ENCODE results near the gene POP7.
A peak's percentile ranks its signal among the peaks of the same experiment; 100 is the strongest.
"Not testable (repeated sequence)": the region's sequence is repeated elsewhere in the genome, so short reads cannot be mapped to it uniquely, and the experiment has no call there.

POP7 gene

DNA sequence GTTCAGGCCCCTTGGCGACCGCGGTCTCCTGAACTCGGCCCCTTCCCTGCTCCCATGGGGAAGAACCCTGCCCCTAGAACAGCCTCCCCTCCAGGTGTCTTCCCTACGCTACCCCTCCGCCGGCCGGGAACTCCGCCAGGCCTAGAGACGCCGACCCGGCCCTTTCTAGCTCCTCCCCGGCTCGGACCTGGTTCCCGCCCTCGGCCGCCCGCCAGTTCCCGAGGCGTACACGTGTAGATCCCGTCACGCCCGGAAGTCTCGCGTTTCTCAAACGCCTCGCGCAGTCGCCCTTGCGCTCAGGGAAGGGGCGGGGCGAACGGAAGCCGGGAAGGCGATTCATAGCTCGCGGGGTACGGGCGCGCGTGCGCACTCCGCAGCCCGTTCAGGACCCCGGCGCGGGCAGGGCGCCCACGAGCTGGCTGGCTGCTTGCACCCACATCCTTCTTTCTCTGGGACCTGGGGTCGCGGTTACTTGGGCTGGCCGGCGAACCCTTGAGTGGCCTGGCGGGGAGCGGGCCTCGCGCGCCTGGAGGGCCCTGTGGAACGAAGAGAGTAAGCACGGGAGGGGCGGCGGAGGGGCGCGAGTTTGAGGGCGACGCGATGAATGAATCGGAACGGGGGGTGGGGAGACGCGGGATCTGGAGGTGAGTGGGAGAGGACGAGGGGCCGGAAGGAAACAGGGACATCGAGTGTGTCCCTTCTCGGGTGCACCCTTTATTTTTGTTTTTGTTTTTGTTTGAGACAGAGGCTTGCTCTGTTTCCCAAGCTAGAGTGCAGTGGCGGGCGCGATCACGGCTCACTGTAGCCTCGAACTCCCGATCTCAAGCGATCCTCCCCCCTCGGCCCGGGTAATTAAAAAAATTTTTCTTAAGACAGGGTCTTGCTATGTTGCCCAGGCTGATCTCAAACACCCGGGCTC is at the start of gene POP7:
Gene POP7, plus strand, starts transcription at position 369 of the 919 bp plus-strand sequence. CDS start 710 bp downstream, outside the sequence.
- peak; percentile 97 for FAIRE-seq

DNA sequence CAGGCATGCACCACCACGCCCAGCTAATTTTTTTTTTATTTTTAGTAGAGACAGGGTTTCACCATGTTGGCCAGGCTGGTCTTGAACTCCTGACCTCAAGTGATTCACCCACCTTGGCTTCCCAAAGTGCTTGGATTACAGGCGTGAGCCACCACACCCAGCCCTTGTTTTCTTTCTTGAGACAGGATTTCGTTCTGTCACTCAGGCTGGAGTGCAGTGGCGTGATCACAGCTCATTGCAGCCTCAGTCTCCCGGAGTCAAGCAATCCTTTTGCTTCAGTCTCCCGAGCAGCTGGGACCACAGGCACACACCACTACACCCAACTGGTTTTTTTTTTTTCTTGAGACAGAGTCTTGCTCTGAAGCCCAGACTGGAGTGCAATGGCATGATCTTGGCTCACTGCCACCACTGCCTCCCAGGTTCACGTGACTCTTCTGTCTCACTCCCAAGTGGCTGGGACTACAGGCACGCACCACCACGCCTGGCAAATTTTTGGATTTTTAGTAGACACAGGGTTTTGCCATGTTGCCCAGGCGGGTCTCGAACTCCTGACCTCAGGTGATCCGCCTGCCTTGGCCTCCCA is 43.6 kb upstream of the POP7 start:
- FAIRE-seq, result not testable (repeated sequence)

DNA sequence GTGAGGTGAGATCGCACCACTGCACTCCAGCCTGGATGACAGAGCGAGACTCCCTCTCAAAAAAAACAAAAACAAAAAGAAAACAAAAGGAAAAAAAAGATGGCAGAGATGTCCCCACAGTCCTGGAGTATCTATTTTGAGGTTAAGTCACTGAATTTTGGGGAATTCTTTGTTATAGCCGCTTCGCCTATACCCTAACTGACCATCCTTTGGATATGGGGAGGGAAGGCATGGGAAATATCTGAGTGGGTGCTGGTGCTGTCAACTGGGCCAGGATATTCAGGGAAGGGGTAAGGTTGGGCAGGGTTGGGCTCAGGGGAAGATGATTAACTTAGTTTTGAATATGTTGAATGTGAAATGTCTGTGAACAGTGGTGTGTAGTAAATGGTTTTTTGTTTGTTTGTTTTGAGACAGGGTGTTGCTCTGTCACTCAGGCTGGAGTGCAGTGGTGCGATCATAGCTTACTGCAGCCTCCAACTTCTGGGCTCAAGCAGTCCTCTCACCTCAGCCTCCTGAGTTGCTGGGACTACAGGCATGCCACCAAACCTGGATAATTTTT is 40.7 kb upstream of the POP7 start:
- no peak for FAIRE-seq

DNA sequence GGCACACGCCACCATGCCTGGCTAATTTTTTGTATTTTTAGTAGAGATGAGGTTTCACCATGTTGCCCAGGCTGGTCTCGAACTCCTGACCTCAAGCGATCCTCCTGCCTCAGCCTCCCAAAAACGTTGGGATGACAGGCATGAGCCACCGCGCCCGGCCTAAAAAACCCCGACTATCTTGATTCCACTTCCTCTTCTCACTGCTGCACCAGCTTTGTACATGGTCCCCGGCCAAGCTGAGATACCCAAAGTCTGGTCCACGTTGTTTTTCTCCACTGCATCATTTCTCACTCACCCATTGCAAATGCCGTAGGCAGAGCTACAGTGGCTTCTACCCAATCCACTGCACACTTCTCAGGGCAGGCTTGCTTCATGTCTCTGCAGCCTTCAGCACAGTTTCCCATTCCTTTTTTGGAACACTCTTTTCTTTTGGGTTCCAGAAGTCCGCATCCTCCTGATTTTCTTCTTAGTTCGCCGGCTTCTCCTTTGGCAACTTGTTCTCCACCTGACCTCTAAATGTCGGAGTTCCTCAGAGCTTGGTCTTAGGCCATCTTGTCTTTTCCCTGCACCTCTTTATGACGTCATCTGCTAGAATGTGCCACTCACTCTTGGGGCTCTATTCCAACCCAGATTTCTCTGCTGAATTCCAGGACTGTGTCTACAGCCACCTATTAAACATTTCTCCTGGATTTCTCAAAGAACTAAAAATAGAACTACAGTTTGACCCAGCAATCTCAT is 38.4 kb upstream of the POP7 start:
- FAIRE-seq, result no peak

DNA sequence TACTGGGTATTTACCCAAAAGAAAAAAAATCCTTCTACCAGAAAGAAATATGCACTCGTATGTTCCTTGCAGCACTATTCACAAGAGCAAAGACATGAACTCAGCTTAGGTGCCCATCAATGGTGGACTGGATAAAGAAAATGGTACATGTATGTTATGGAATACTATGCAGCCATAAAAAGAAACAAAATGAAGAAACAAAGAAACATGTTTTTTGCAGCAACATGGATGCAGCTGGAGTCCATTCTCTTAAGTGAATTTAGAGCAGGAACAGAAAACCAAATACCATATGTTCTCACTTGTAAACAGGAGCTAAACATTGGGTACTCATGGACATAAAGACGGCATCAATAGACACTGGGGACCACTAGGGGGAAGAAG is 37.9 kb upstream of the POP7 start:
- FAIRE-seq, result no peak

DNA sequence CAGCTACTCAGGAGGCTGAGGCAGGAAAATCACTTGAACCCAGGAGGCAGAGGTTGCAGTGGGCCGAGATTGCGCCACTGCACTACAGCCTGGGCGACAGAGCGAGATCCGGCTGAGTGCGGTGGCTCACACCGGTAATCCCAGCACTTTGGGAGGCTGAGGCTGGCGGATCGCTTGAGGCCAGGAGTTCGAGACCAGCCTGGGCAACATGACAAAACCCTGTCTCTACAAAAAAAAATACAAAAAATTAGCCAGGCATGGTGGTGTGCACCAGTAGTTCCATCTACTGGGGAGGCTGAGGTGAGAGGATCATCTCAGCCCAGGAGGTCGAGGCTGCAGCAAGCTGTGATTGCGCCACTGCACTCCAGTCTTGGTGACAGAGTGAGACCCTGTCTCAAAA is 36.8 kb upstream of the POP7 start:
- FAIRE-seq, result not testable (repeated sequence)

DNA sequence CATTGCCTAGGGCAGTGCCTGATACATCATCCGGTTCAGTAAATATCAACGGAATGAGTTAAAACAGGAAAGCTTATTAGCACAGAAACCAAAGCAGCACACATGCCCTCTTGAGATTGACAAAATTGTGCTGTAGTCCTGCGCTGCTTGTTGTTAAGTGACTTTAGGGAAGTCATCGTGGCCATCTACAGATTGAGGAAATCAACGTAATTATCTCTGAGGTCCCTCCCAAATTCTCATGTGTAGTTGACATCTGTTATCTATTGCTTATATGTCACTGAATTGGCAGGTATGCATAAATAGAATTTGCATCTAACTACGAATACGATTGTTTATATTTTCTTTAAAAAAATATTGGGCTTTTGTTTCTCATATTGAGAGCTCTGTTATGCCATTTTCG is 35.8 kb upstream of the POP7 start:
- no peak for FAIRE-seq

DNA sequence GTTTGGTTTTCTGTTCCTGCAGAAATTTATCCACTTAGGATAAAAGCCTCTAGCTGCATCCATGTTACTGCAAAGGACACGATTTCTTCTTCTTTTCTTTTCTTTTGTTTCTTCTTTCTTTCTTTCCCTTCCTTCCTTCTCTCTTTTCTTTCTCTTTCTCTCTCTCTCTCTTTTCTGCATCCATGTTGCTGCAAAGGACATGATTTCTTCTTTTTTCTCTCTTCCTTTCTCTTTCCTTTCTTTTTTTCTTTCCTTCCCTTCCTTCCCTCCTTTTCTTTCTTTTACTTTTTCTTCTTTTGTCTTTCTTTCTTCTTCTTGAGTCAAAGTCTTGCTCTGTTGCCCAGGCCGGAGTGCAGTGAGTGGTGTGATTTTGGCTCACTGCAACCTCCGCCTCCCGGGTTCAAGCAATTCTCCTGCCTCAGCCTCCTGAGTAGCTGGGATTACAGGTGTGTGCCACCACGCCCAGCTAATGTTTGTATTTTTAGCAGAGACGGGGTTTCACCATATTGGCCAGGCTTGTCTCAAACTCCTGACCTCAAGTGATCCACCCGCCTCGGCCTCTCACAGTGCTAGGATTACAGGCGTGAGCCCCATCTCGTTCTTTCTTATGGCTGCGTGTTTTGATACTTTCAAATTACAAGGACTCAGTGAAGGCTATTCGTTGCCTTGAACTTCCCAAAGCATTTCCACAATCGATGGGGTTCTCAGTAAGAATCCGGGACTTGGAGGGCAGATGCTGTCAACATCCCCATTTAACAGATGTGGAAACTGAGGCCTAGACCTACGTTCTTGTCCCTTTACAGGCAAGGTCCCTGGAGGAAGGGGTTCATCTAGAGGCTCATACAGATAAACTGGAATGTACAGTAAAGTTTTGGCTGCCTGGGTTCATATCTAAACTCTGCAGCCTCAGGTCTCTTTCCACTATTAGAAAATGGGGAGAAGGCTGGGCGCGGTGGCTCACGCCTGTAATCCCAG is 34.3 kb upstream of the POP7 start:
- FAIRE-seq, result no peak

DNA sequence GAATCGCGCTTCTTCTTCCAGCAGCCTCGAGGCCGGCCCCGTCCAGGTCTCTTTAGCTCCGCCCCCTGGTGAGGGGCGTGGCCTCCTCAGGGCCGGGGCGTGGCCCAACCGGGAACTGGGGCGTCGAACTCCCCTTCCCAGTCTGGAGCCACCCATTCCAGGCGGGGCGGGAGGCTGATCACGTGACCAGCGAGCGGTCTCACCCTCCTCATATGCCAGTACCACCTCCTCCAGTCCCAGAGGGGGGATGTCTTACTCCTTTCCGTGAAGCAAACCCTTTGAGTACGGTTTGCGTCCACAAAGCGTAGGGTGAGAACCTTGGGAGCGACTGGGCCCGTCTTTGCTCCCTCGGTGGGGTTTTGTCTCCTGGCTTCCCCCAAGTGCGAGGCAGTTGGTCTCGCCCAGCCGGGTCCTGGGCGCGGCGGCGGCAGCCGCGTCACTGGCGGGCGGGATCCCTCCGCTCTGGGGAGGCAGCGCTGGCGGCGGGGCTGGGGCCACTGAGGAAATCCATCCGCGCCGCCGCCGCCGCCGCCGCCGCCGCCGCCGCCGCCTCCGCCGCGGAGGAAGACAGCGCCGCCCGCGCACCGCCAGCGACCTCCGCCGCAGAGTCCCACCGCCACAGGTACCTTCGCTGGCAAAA is 32.5 kb upstream of the POP7 start, which contains the start of gene GNB2:
Gene GNB2, plus strand, starts transcription at position 439 of the 640 bp plus-strand sequence. CDS start 2,526 bp downstream, outside the sequence.
- peak; percentile 99 for FAIRE-seq

DNA sequence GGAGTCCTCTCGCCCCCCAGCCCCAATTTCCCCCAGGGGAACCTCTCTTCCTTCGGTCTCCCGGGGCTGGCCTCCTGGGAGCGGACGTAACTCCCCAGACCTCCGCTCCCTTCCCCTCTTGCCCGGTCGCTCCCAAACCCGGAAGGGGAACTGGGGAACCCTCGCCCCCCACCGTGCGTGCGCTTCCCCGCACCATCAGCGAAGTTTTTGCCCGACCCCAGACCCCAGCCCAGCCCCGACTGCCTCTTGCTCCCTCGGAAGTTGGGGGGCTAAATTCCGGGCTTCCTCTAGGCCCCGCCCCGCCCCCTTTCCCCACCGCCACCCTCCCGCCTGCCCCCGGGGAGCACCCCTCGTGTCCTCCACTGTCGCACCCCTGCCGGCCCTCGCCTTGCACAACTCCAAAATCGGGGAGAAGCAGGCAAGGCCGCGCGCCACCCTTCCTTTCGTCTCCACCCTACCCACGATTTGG is 31.9 kb upstream of the POP7 start:
- FAIRE-seq, result no peak

DNA sequence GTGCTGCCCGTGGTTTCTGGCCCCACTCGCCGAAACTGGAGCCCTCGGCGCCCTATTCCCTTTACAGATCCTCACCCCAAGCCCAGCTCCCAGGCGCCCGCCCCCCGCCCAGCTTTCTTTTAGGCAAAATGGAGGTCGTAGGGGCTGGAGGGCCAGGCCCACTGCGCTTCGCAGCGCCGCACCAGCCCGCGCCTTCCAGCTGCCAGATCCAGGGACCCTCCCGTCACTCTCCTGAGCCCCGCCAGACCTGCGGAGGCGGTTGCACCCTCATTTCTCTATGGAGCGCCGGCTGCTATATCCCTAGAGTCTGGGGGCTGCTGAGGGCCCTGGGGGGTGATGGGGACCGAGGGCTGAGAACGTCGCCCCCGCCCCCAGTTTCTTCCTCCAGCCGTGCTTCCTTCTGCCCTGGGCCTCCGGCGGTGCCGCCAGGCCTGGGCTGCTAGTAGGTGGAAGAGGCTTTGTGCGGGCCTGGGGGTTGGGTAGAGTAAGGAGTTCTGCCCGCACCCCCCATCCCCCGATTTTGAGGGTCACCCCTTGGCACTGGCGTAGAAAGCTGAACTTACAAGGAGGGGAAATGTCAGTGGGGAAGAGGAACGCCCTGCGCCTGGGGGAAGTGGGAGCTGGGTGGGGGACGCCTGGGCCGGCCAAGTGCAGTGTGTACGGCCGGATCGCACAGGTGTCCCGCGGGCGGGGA is 31.4 kb upstream of the POP7 start:
- no peak for FAIRE-seq

DNA sequence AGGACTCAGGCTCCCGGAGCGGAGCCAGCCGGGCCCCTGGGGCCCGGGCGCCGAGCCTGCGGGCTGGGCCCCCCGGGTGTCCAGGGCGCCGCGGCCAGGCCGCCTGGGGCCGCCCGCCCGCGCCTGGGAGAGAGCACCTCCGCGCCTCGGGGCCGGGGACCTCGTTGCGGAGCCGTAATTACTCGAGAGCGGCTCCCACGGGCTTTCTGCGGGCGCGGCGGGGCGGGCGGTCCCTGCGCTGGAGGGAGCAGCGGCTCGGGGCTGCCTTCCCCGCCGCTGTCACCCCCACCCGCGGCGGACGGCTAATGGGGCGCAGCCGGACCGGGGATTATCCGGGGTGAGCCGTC is 30.8 kb upstream of the POP7 start:
- FAIRE-seq, result no peak

DNA sequence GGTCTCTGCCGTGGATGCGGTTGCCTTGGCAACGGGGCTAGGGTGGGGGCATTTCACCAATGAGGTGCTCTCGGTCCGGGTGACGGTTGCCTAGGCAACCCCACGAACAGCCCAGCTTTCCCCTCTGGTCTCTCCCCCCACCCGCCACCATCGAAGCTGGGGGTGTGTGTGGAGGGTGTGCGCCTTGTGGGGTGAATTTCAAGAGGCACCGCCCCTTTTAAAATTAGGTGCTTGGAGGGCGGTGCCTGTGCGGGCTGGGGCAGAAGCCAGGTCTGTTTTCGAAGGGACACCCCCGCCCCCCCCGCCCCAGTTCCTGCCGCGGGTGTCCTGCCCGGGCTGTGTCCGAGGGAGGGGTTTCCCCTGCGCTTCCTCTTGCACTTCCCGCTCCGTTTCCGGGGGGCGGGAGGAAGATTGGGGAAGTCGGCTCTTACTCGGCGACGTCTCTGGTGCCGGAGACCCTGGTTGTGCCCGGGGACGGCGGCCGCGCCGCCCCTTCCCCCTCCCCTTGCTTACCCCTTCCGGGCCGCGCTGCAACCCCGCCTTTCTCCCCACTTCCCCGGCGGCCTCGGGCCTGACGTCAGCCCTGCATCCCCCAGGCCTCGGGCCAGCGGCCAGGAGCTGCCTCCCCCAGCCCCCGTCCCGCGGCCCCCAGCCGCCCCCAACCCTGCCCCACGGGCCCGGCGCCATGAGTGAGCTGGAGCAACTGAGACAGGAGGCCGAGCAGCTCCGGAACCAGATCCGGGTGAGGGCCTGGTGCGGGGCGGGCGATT is 30.2 kb upstream of the POP7 start:
- no peak for FAIRE-seq

DNA sequence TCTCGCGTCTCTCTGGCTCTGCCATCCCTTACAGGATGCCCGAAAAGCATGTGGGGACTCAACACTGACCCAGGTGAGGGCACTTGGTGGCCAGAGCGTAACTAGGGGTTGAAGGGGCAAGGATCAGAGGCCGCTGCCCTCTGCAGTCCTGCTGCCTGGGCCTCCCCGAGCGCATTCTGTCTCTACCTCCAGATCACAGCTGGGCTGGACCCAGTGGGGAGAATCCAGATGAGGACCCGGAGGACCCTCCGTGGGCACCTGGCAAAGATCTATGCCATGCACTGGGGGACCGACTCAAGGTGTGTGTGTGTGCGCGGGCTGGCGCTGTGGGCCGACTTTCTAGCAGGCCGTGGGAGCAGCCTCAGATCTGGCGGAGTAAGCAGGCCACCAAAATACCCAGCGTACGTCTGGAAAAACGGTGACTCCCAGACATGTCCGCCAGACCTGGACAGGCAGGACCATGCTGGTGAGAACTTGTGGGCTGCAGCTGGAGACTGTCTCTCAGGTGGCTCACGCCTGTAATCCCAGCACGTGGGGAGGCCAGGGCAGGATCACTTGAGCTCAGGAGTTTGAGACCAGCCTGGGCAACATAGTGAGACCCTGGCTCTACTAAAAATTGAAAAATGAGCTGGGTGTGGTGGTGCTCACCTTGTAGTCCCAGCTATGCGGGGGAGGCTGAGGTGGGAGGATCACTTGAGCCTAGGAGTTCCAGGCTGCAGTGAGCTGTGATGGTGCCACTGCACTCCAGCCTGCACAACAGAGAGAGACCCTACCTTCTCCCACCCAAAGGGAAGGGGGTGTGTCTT is 29.2 kb upstream of the POP7 start:
- FAIRE-seq, result no peak

DNA sequence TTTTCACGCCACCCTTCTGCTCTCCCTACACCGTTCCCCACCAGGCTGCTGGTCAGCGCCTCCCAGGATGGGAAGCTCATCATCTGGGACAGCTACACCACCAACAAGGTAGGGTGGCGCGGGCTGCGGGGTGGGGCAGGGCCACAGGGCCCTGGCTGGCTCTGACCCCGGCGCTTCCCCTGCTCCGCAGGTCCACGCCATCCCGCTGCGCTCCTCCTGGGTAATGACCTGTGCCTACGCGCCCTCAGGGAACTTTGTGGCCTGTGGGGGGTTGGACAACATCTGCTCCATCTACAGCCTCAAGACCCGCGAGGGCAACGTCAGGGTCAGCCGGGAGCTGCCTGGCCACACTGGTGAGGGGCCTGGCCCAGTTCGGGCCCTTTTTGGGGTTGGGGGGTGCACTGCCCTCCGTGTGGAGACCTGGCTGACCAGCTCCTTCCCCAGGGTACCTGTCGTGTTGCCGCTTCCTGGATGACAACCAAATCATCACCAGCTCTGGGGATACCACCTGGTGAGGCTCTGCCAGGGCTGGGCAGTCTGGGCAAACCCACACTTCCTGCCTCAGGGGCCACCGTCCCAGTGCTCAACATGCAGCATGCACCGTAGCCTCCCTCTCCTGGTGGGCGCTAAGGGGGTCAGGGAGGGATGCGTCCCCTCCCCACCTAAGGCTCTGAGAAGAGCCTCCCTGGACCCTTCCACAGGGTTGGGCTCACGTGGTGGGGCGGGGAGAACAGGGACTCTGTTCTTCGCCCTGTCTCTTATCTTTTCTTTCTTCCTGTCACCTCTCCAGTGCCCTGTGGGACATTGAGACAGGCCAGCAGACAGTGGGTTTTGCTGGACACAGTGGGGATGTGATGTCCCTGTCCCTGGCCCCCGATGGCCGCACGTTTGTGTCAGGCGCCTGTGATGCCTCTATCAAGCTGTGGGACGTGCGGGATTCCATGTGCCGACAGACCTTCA is 28.3 kb upstream of the POP7 start:
- FAIRE-seq, result no peak

DNA sequence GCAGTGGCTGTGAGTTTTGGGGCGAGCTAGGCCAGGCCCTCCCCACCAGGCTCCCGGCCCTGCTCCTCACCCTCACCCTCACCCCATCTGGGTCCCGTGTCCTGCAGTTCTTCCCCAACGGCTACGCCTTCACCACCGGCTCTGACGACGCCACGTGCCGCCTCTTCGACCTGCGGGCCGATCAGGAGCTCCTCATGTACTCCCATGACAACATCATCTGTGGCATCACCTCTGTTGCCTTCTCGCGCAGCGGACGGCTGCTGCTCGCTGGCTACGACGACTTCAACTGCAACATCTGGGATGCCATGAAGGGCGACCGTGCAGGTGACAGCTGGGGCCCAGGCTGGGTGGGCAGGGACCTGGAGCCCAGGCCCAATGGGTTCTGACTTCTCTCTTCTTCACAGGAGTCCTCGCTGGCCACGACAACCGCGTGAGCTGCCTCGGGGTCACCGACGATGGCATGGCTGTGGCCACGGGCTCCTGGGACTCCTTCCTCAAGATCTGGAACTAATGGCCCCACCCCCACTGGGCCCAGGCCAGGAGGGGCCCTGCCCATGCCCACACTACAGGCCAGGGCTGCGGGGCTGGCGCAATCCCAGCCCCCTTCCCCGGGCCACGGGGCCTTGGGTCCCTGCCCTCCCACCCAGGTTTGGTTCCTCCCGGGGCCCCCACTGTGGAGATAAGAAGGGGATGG is 27.5 kb upstream of the POP7 start:
- FAIRE-seq, result no peak
